H1 (cell line): Measurements from ENCODE around the gene SPRYD4. TPM values are rescaled to one million over a fixed set of nuclear protein-coding genes. Genes with fewer than 3 reads are reported as not detected.
"Not testable (repeated sequence)": the region's sequence is repeated elsewhere in the genome, so short reads cannot be mapped to it uniquely, and the experiment has no call there.

Experiments used
- CTCF ChIA-PET: fragments of 300-600 bp; sonication (Branson Sonifier 250); formaldehyde crosslinking; loops from one replicate; lab custom pipeline; 2021; ENCODE audit not compliant: partially characterized antibody; lab: Charles Lee
- POLR2A ChIA-PET: fragments of 300-600 bp; sonication (Branson Sonifier 250); formaldehyde crosslinking; loops from one replicate; lab custom pipeline; 2021; ENCODE audit warnings: inconsistent platforms; ENCODE audit not compliant: partially characterized antibody; lab: Charles Lee
- DNase-seq, 2 experiments: peaks; one replicate each; pipeline versions ENCODE4 v3.0.0 to v3.0.0-alpha.2; 2010 to 2022; ENCODE audit warnings: low spot score in 2 of 2, low read depth in 1 of 2, mixed read lengths in 1 of 2
- FAIRE-seq: peaks from 2 replicates; lab custom pipeline; 2011; peaks lifted over from hg19 to GRCh38; lab: Jason Lieb, UNC
- H2AFZ ChIP-seq: 2 replicates; pipeline ENCODE4 v1.8.1; 2012; ENCODE audit warnings: low read length, inconsistent platforms
- H2AK5ac ChIP-seq: 2 replicates; pipeline ENCODE4 v1.6.1; 2013; ENCODE audit warnings: low read depth, low read length
- H2BK120ac ChIP-seq: replicated peaks from 2 replicates; pipeline ENCODE3; 2013; ENCODE audit warnings: low read depth, low read length, inconsistent platforms
- H2BK12ac ChIP-seq: 2 replicates; pipeline ENCODE4 v1.6.1; 2013; ENCODE audit warnings: low read depth, low read length
- H2BK15ac ChIP-seq: 2 replicates; pipeline ENCODE4 v1.6.1; 2013; ENCODE audit warnings: low read length
- H2BK20ac ChIP-seq: 2 replicates; pipeline ENCODE4 v1.6.1; 2013; ENCODE audit warnings: low read length
- H2BK5ac ChIP-seq: 2 replicates; pipeline ENCODE4 v1.6.1; 2013; ENCODE audit warnings: low read depth, low read length
- H3K14ac ChIP-seq: 2 replicates; pipeline ENCODE4 v1.6.1; 2013; ENCODE audit warnings: inconsistent platforms; ENCODE audit not compliant: insufficient read length
- H3K18ac ChIP-seq: 2 replicates; pipeline ENCODE4 v1.6.1; 2013; ENCODE audit warnings: low read length; ENCODE audit errors: extremely low read depth
- H3K23ac ChIP-seq: 2 replicates; pipeline ENCODE4 v1.6.1; 2013; ENCODE audit warnings: inconsistent platforms; ENCODE audit not compliant: insufficient read length
- H3K23me2 ChIP-seq: 2 replicates; pipeline ENCODE4 v1.6.1; 2013; ENCODE audit warnings: low read depth, low read length
- H3K27ac ChIP-seq: 2 replicates; pipeline ENCODE4 v1.6.1; 2011; ENCODE audit warnings: low read depth, low read length, inconsistent platforms
- H3K27me3 ChIP-seq, 4 experiments: replicated peaks in 1 of 4; 1 replicate in 1 of 4; 2 replicates in 3 of 4; pipeline versions ENCODE4 v1.6.1 to v1.8.1; 2011 to 2013; ENCODE audit warnings: low read length in 3 of 4, mild to moderate bottlenecking in 3 of 4, inconsistent platforms in 2 of 4, mixed read lengths in 2 of 4, moderate library complexity in 1 of 4; ENCODE audit not compliant: control insufficient read depth in 3 of 4, insufficient read depth in 3 of 4; ENCODE audit errors: extremely low read depth in 1 of 4
- H3K36me3 ChIP-seq, 4 experiments: 2 replicates each; pipeline versions ENCODE4 v1.6.1 to v1.8.1; 2011 to 2013; ENCODE audit warnings: mild to moderate bottlenecking in 4 of 4, low read length in 3 of 4, moderate library complexity in 2 of 4, control low read depth in 1 of 4, inconsistent platforms in 1 of 4; ENCODE audit not compliant: insufficient read depth in 4 of 4, control insufficient read depth in 2 of 4
- H3K4ac ChIP-seq: replicated peaks from 2 replicates; pipeline ENCODE3; 2013; ENCODE audit warnings: low read length, low read depth, mixed read lengths, inconsistent platforms; ENCODE audit not compliant: insufficient read length
- H3K4me1 ChIP-seq, 4 experiments: replicated peaks in 1 of 4; 1 replicate in 1 of 4; 2 replicates in 3 of 4; pipeline versions ENCODE4 v1.6.1 to v1.8.1; 2011 to 2013; ENCODE audit warnings: low read length in 3 of 4, inconsistent platforms in 2 of 4, mixed read lengths in 1 of 4; ENCODE audit not compliant: insufficient read depth in 4 of 4, control insufficient read depth in 3 of 4
- H3K4me2 ChIP-seq, 2 experiments: 2 replicates each; pipeline versions ENCODE4 v1.6.1 to v1.8.1; 2011 to 2013; ENCODE audit warnings: low read depth in 2 of 2, low read length in 2 of 2, control low read depth in 1 of 2, inconsistent platforms in 1 of 2, mild to moderate bottlenecking in 1 of 2; ENCODE audit not compliant: insufficient read depth in 1 of 2
- H3K4me3 ChIP-seq, 4 experiments: fragments of 200-600, 300-600 bp in 1 of 4; sonication (generic), shearing (Covaris generic), sonication (Bioruptor Twin) in 1 of 4; 2 replicates each; pipeline versions ENCODE4 v1.5.1 to v1.8.1; 2011 to 2016; ENCODE audit warnings: low read length in 4 of 4, low read depth in 3 of 4, control low read depth in 2 of 4, inconsistent platforms in 2 of 4, mild to moderate bottlenecking in 2 of 4, mixed read lengths in 1 of 4, moderate library complexity in 1 of 4; ENCODE audit not compliant: insufficient read depth in 2 of 4; ENCODE audit errors: extremely low read depth in 1 of 4
- H3K56ac ChIP-seq: replicated peaks from 2 replicates; pipeline ENCODE3; 2013; ENCODE audit warnings: low read depth, mild to moderate bottlenecking, mixed read lengths, low read length, inconsistent platforms; ENCODE audit not compliant: insufficient read length
- H3K79me1 ChIP-seq: 2 replicates; pipeline ENCODE4 v1.6.1; 2013; ENCODE audit warnings: low read depth, low read length, control low read depth
- H3K79me2 ChIP-seq, 2 experiments: 2 replicates each; pipeline versions ENCODE4 v1.6.1 to v1.8.1; 2012 to 2013; ENCODE audit warnings: low read length in 2 of 2, mild to moderate bottlenecking in 2 of 2, inconsistent platforms in 1 of 2; ENCODE audit not compliant: insufficient read depth in 2 of 2, control insufficient read depth in 1 of 2
- H3K9ac ChIP-seq, 4 experiments: replicated peaks in 1 of 4; 1 replicate in 1 of 4; 2 replicates in 3 of 4; pipeline versions ENCODE4 v1.6.1 to v1.8.1; 2011 to 2013; ENCODE audit warnings: low read depth in 3 of 4, low read length in 3 of 4, control low read depth in 2 of 4, mild to moderate bottlenecking in 2 of 4, moderate library complexity in 2 of 4, inconsistent platforms in 1 of 4; ENCODE audit errors: extremely low read depth in 1 of 4
- H3K9me3 ChIP-seq, 2 experiments: 2 replicates each; pipeline versions ENCODE4 v1.6.1 to v1.8.1; 2012 to 2013; ENCODE audit warnings: mild to moderate bottlenecking in 2 of 2, moderate library complexity in 2 of 2, control low read depth in 1 of 2, inconsistent platforms in 1 of 2, low read depth in 1 of 2, low read length in 1 of 2, mixed read lengths in 1 of 2; ENCODE audit not compliant: insufficient read depth in 2 of 2
- H4K20me1 ChIP-seq, 2 experiments: replicated peaks in 1 of 2; 2 replicates each; pipeline versions ENCODE3 to v1.8.1; 2011 to 2013; ENCODE audit warnings: inconsistent platforms in 2 of 2, low read length in 2 of 2, mild to moderate bottlenecking in 1 of 2; ENCODE audit not compliant: insufficient read depth in 2 of 2, control insufficient read depth in 1 of 2
- H4K5ac ChIP-seq: 2 replicates; pipeline ENCODE4 v1.6.1; 2013; ENCODE audit warnings: low read length, low read depth, mixed read lengths, inconsistent platforms; ENCODE audit not compliant: insufficient read length
- H4K8ac ChIP-seq: 2 replicates; pipeline ENCODE4 v1.8.0; 2013; ENCODE audit warnings: mild to moderate bottlenecking, moderate library complexity, low read length, inconsistent platforms; ENCODE audit not compliant: insufficient read depth; ENCODE audit errors: extremely low read depth
- H4K91ac ChIP-seq: replicated peaks from 2 replicates; pipeline ENCODE3; 2013; ENCODE audit warnings: low read length, mixed read lengths, inconsistent platforms; ENCODE audit not compliant: insufficient read length
- CEBPB ChIP-seq: IDR thresholded peaks from 2 replicates; pipeline ENCODE4 v1.6.1; 2012; ENCODE audit warnings: low read depth, low read length
- CHD2 ChIP-seq: IDR thresholded peaks from 2 replicates; pipeline ENCODE4 v1.6.1; 2012; ENCODE audit warnings: low read length, improper control_type of control experiment
- EP300 ChIP-seq, 2 experiments: IDR thresholded peaks; 1 replicate in 1 of 2; 2 replicates in 1 of 2; pipeline ENCODE4 v1.6.1; 2011 to 2012; ENCODE audit warnings: low read depth in 2 of 2, low read length in 2 of 2, mild to moderate bottlenecking in 2 of 2, borderline replicate concordance in 1 of 2, inconsistent platforms in 1 of 2, moderate library complexity in 1 of 2
- SP1 ChIP-seq: IDR thresholded peaks from 2 replicates; pipeline ENCODE4 v1.6.1; 2011; ENCODE audit warnings: low read depth, low read length
- USF2 ChIP-seq: IDR thresholded peaks from 2 replicates; pipeline ENCODE4 v1.6.1; 2011; ENCODE audit warnings: low read length, improper control_type of control experiment
- WGBS, 2 experiments: shearing (Covaris generic) in 1 of 2; methylation state at CpG; one replicate each; pipeline versions ENCODE4 v1.1.6 to v1.1.7; 2013 to 2015; ENCODE audit warnings: low lambda C conversion rate in 2 of 2, mixed read lengths in 2 of 2, inconsistent platforms in 1 of 2, low coverage in 1 of 2, missing lambda C conversion rate in 1 of 2; ENCODE audit not compliant: insufficient replicate concordance in 2 of 2, insufficient coverage in 1 of 2, insufficient read length in 1 of 2; ENCODE audit errors: extremely low coverage in 1 of 2, missing lambda C conversion rate in 1 of 2; 5-methylcytosine and 5-hydroxymethylcytosine counted together
- polyA plus RNA-seq, 7 experiments: library from polyadenylated mRNA; depleted of rRNA in 3 of 7; stranded (reverse) in 5 of 7; unstranded in 2 of 7; fragments of >200 nt in 5 of 7; fragments of 200-250 nt in 2 of 7; gene quantifications; 1 replicate in 5 of 7; 2 replicates in 1 of 7; 4 replicates in 1 of 7; pipeline versions ENCODE4 v1.2.1 to v1.2.3, GENCODE V29; 2011 to 2013; ENCODE audit warnings: missing spikeins in 2 of 7, mixed read lengths in 2 of 7
- total RNA-seq: library from RNA; stranded (reverse); fragmentation: NEBNext Ultra II Directional; extraction: Animal tissue kit (Norgen Biotek cat#: 25700); gene quantifications from 2 replicates; pipeline ENCODE4 v1.2.1, GENCODE V29; 2021

SPRYD4 gene
- total and polyA plus RNA-seq, 2 of the 8 experiments (the other 6 are each of a cell fraction or from before 2014, with no cell fraction given), result 4.3 to 5.3 TPM

- POLR2A ChIA-PET, result interaction anchor here (1.1 to 1.5 kb wide), 2 partner anchors 8 to 19 kb away, joined by 3 read pairs; no protein-coding TSS in a partner anchor
- 64% methylated on average over 2 of the region's 2 CpGs; no CpG with 5 or more reads in 1 of the 2 experiments for WGBS, 2 experiments
These were observed 25.2 kb upstream of the SPRYD4 start for GRCh38 chr12:56443208-56443607.

More at GRCh38 chr12:56443208-56443607, 25.2 kb upstream of the SPRYD4 start:
- H4K5ac ChIP-seq, CTCF ChIA-PET, H2BK20ac ChIP-seq, H4K8ac ChIP-seq, H3K79me1 ChIP-seq, H2AK5ac ChIP-seq, FAIRE-seq, DNase-seq, H3K18ac ChIP-seq, H3K9ac ChIP-seq, H3K4ac ChIP-seq, H3K23me2 ChIP-seq, H4K91ac ChIP-seq, H3K4me1 ChIP-seq, H3K4me2 ChIP-seq, H2BK15ac ChIP-seq, H3K27ac ChIP-seq, H3K23ac ChIP-seq, H2BK12ac ChIP-seq, H2BK5ac ChIP-seq, H2BK120ac ChIP-seq, H3K14ac ChIP-seq, H3K56ac ChIP-seq, H4K20me1 ChIP-seq, H3K27me3 ChIP-seq, H2AFZ ChIP-seq, H3K4me3 ChIP-seq: not testable (repeated sequence)
- H3K9me3 ChIP-seq, result peaks cover 15 to 23% of the 10 kb centered on the region in 2 experiments
- peaks cover 0 to 15% (median 1%) of the 10 kb centered on the region in 4 experiments; a peak in 2 of 8 replicates for H3K36me3 ChIP-seq
- peaks cover 0 to 64% of the 10 kb centered on the region in 2 experiments; a peak in 3 of 4 replicates for H3K79me2 ChIP-seq
- TF ChIP-seq EP300 (IDR thresholded peaks at IDR 0.05; ENCODE audit: borderline replicate concordance in 1 of 2, low read depth in 2 of 2, low read length in 2 of 2) (peak in 1 of 2 experiments; percentile 64; a peak in 1 of 3 replicates), USF2 (0 out of 2 replicates have a peak, but pooled peaks have one; percentile 20), SP1 (peak; percentile 80; the same call in 1 of the 2 replicates), CEBPB (peak; percentile 69), CHD2 (0 out of 2 replicates have a peak, but pooled peaks have one; percentile 13)
